OCI-LY3 (cell line): ENCODE measurements around the gene NFIA.

Experiments used
- EZH2phosphoT487 ChIP-seq: fragments of 200-600 bp; shearing (Covaris generic); IDR thresholded peaks from 2 replicates; pipeline ENCODE4 v1.6.1; 2018; ENCODE audit warnings: antibody characterized with exemption, mixed run types, low read depth
- TF ChIP-seq, protein P1 (sequence below): fragments of 200-600, 300-600 bp; sonication (generic); IDR thresholded peaks from 2 replicates; pipeline ENCODE4 v1.5.1; 2014; ENCODE audit warnings: antibody characterized with exemption, low read length, low read depth

DNA sequence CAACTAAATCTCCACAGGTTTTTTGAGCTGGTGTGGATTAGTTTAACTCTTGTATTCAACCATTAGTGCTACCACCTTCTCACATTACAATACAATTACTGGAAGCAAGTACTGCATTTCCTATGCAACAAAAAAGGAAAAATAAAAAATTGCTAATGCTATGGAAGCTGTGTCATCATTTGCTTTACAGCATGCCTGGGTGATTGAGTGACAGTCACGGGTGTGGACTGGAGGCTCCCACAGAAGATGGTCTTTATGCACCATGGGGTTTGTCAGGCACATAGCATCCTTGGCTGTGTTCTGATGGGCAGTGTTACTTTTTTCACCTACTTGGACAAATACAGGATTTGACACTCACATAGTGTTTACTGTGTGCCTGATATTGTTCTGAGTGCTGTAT is 380.3 kb downstream of the NFIA start:
- no peak for TF ChIP-seq EZH2phosphoT487
- TF ChIP-seq, protein P1, sequence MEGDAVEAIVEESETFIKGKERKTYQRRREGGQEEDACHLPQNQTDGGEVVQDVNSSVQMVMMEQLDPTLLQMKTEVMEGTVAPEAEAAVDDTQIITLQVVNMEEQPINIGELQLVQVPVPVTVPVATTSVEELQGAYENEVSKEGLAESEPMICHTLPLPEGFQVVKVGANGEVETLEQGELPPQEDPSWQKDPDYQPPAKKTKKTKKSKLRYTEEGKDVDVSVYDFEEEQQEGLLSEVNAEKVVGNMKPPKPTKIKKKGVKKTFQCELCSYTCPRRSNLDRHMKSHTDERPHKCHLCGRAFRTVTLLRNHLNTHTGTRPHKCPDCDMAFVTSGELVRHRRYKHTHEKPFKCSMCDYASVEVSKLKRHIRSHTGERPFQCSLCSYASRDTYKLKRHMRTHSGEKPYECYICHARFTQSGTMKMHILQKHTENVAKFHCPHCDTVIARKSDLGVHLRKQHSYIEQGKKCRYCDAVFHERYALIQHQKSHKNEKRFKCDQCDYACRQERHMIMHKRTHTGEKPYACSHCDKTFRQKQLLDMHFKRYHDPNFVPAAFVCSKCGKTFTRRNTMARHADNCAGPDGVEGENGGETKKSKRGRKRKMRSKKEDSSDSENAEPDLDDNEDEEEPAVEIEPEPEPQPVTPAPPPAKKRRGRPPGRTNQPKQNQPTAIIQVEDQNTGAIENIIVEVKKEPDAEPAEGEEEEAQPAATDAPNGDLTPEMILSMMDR, result no peak
